ENCODE measurements around the gene FCGR2B. TPM values are rescaled to one million over a fixed set of nuclear protein-coding genes. Genes with fewer than 3 reads are reported as not detected.
"Not testable (repeated sequence)": the region's sequence is repeated elsewhere in the genome, so short reads cannot be mapped to it uniquely, and the experiment has no call there.

Gene FCGR2B
- total RNA-seq, 1 experiment from 2014 or later = not detected

- no peaks in the 10 kb centered on the region for H3K9me3 Mint-ChIP-seq
- Histone ChIP-seq H3K9ac (ENCODE audit: extremely low read depth, insufficient read length, low read length) (no peak overlapping the region), H3K4me2 (ENCODE audit: insufficient read depth, insufficient read length, low read length) (no peak overlapping the region)
These were observed 28.9 kb downstream of the FCGR2B start for GRCh38 chr1:161691846-161692245.

GRCh38 chr1:161693020-161693712 is 30.2 kb downstream of the FCGR2B start:
- H3K23me2 ChIP-seq (ENCODE audit: insufficient read length, low read depth, low read length, poor library complexity, severe bottlenecking); H3K23ac ChIP-seq (ENCODE audit: insufficient read length, low read depth, low read length); H3K14ac ChIP-seq (ENCODE audit: insufficient read depth, low read length); H4K91ac ChIP-seq (ENCODE audit: insufficient read length, low read depth, low read length); H3K36me3 Mint-ChIP-seq (ENCODE audit: insufficient read depth in 1 of 3, low read depth in 3 of 3); H2BK5ac ChIP-seq (ENCODE audit: insufficient read length, low read length); H3K9me3 ChIP-seq (ENCODE audit: control insufficient read depth, low read depth, low read length); H4K8ac ChIP-seq (replicated peaks; ENCODE audit: insufficient read length, low read depth, low read length); H3K4ac ChIP-seq (ENCODE audit: low read depth, low read length); H3K4me3 Mint-ChIP-seq; H3K4me2 ChIP-seq (ENCODE audit: insufficient read depth, insufficient read length, low read length); H3K4me1 Mint-ChIP-seq; H2BK20ac ChIP-seq (ENCODE audit: low read depth, low read length, poor library complexity, severe bottlenecking); H3K27me3 ChIP-seq (ENCODE audit: insufficient read depth, low read length); H2AFZ ChIP-seq (ENCODE audit: low read length); H3K4me1 ChIP-seq (ENCODE audit: insufficient read depth, low read length); H3K18ac ChIP-seq (ENCODE audit: insufficient read length, low read depth, low read length); H4K5ac ChIP-seq (ENCODE audit: insufficient read length, low read depth, low read length); H3K9ac ChIP-seq (ENCODE audit: extremely low read depth, insufficient read length, low read length); H2BK120ac ChIP-seq (ENCODE audit: low read depth, low read length, poor library complexity, severe bottlenecking); H2AK5ac ChIP-seq (ENCODE audit: insufficient read length, low read length); DNase-seq; H3K27ac ChIP-seq (ENCODE audit: insufficient read length, low read depth, low read length); H3T11ph ChIP-seq (ENCODE audit: low read length); H3K79me2 ChIP-seq (ENCODE audit: insufficient read depth, low read length); H2BK15ac ChIP-seq (ENCODE audit: low read depth, low read length); H2BK12ac ChIP-seq (ENCODE audit: insufficient read length, low read depth, low read length); H3K79me1 ChIP-seq (ENCODE audit: insufficient read depth, low read depth, low read length, poor library complexity, severe bottlenecking); H3K27ac Mint-ChIP-seq; H3K56ac ChIP-seq (ENCODE audit: insufficient read length, low read depth, low read length); H4K20me1 ChIP-seq (ENCODE audit: control insufficient read depth, insufficient read depth, insufficient read length); H3K9me3 Mint-ChIP-seq: not testable (repeated sequence)
- WGBS (ENCODE audit: extremely low coverage, insufficient read length, low lambda C conversion rate) = no CpG with 5 or more reads among the region's 14 CpGs
- peaks cover 35% of the 10 kb centered on the region for H3K27me3 Mint-ChIP-seq (ENCODE audit: low read depth)

More at GRCh38 chr1:161691846-161692245, 28.9 kb downstream of the FCGR2B start:
- H2BK5ac ChIP-seq (ENCODE audit: insufficient read length, low read length) = no peak overlapping the region
- no peaks in the 10 kb centered on the region for H3K27me3 ChIP-seq (ENCODE audit: insufficient read depth, low read length)
- no peaks in the 10 kb centered on the region for H3K79me1 ChIP-seq (ENCODE audit: insufficient read depth, low read depth, low read length, poor library complexity, severe bottlenecking)
- no peak overlapping the region for H3K56ac ChIP-seq (ENCODE audit: insufficient read length, low read depth, low read length)
- no peaks in the 10 kb centered on the region for H3K23me2 ChIP-seq (ENCODE audit: insufficient read length, low read depth, low read length, poor library complexity, severe bottlenecking)
- no peak for DNase-seq
- no peaks in the 10 kb centered on the region for H3K36me3 Mint-ChIP-seq (ENCODE audit: insufficient read depth in 1 of 3, low read depth in 3 of 3)
- no peak overlapping the region for H2AFZ ChIP-seq (ENCODE audit: low read length)
- no peak overlapping the region for H3K18ac ChIP-seq (ENCODE audit: insufficient read length, low read depth, low read length)
- H2BK15ac ChIP-seq (ENCODE audit: low read depth, low read length) = no peak overlapping the region
- H3K14ac ChIP-seq (ENCODE audit: insufficient read depth, low read length) = no peak overlapping the region
- H4K91ac ChIP-seq (ENCODE audit: insufficient read length, low read depth, low read length) = no peak overlapping the region
- H3K4me3 Mint-ChIP-seq = no peak overlapping the region
- H4K20me1 ChIP-seq (ENCODE audit: control insufficient read depth, insufficient read depth, insufficient read length) = no peaks in the 10 kb centered on the region
- no peak overlapping the region for H2AK5ac ChIP-seq (ENCODE audit: insufficient read length, low read length)
- H3K9me3 ChIP-seq (ENCODE audit: control insufficient read depth, low read depth, low read length) = no peaks in the 10 kb centered on the region
- H3T11ph ChIP-seq (ENCODE audit: low read length) = no peak overlapping the region
- H3K4me1 Mint-ChIP-seq = no peaks in the 10 kb centered on the region; a peak in 1 of 4 replicates
- WGBS (ENCODE audit: extremely low coverage, insufficient read length, low lambda C conversion rate) = no CpG with 5 or more reads among the region's 3 CpGs
- H2BK120ac ChIP-seq (ENCODE audit: low read depth, low read length, poor library complexity, severe bottlenecking) = no peak overlapping the region
- no peaks in the 10 kb centered on the region for H3K79me2 ChIP-seq (ENCODE audit: insufficient read depth, low read length)
- no peak overlapping the region for H2BK20ac ChIP-seq (ENCODE audit: low read depth, low read length, poor library complexity, severe bottlenecking)
- no peak overlapping the region for H2BK12ac ChIP-seq (ENCODE audit: insufficient read length, low read depth, low read length)
- H4K5ac ChIP-seq (ENCODE audit: insufficient read length, low read depth, low read length) = no peak overlapping the region
- H3K27ac Mint-ChIP-seq = no peak overlapping the region
- peaks cover 28% of the 10 kb centered on the region for H3K27me3 Mint-ChIP-seq (ENCODE audit: low read depth)
- no peak overlapping the region for H4K8ac ChIP-seq (replicated peaks; ENCODE audit: insufficient read length, low read depth, low read length)
- no peak for TF ChIP-seq CTCF (conservative IDR thresholded peaks at IDR 0.05)
- no peak overlapping the region for H3K23ac ChIP-seq (ENCODE audit: insufficient read length, low read depth, low read length)
- H3K27ac ChIP-seq (ENCODE audit: insufficient read length, low read depth, low read length) = no peak overlapping the region
- no peak overlapping the region for H3K4ac ChIP-seq (ENCODE audit: low read depth, low read length)
- no peaks in the 10 kb centered on the region for H3K4me1 ChIP-seq (ENCODE audit: insufficient read depth, low read length)

All from H9 (cell line).